HepG2 (cell line): ENCODE results near the gene NHP2. TPM values are rescaled to one million over a fixed set of nuclear protein-coding genes. Genes with fewer than 3 reads are reported as not detected.

Experiments
- ATAC-seq: fragments of 200-7000 bp; cut with Tn5 transposase; 3 replicates; pipeline ENCODE4 v1.9.1; 2020; ENCODE audit warnings: mild to moderate bottlenecking, moderate library complexity
- BruUV-seq: library from RNA; stranded (reverse); fragments of 400-500 nt; replicated peaks from 2 replicates; lab custom pipeline; 2021; lab: Mats Ljungman, UMichigan
- CTCF ChIA-PET: fragments of 300-600 bp; formaldehyde crosslinking; extraction: SDS; loops from one replicate; lab custom pipeline; 2021; ENCODE audit warnings: low total read pairs, inconsistent platforms, low intra/inter-chr PET ratio; lab: Yijun Ruan, JAX
- POLR2A ChIA-PET: fragments of 350-600 bp; sonication (Branson Sonifier 250); formaldehyde crosslinking; loops from one replicate; lab custom pipeline; 2020; ENCODE audit warnings: antibody characterized with exemption, inconsistent platforms; lab: Yijun Ruan, JAX
- DNase-seq: peaks from one replicate; pipeline ENCODE4 v3.0.0-alpha.2; 2015; ENCODE audit warnings: low spot score
- FAIRE-seq: peaks from 3 replicates; lab custom pipeline; 2011; peaks lifted over from hg19 to GRCh38; lab: Jason Lieb, UNC
- H2AFZ ChIP-seq: one replicate; pipeline ENCODE4 v1.6.1; 2011; ENCODE audit warnings: low read length, inconsistent platforms
- H3K27ac ChIP-seq: fragments of 300-600 bp; 3 replicates; pipeline ENCODE4 v1.8.0; 2011; ENCODE audit warnings: mixed run types, mild to moderate bottlenecking, mixed read lengths, low read length, inconsistent platforms; ENCODE audit not compliant: insufficient read depth; ENCODE audit errors: extremely low read length
- H3K27me3 ChIP-seq, 2 experiments: fragments of 200-600 bp in 1 of 2; 2 replicates in 1 of 2; 3 replicates in 1 of 2; pipeline versions ENCODE4 v1.6.0 to v1.8.0; 2011; ENCODE audit warnings: low read length in 2 of 2, mild to moderate bottlenecking in 2 of 2, moderate library complexity in 2 of 2, inconsistent platforms in 1 of 2; ENCODE audit not compliant: insufficient read depth in 2 of 2, control insufficient read depth in 1 of 2
- H3K36me3 ChIP-seq, 2 experiments: fragments of 200-600 bp in 1 of 2; replicated peaks in 1 of 2; 2 replicates in 1 of 2; 3 replicates in 1 of 2; pipeline versions ENCODE4 v1.5.1 to v1.8.0; 2011; ENCODE audit warnings: low read length in 2 of 2, inconsistent platforms in 1 of 2; ENCODE audit not compliant: insufficient read depth in 2 of 2, control insufficient read depth in 1 of 2
- H3K4me1 ChIP-seq: 2 replicates; pipeline ENCODE4 v1.5.1; 2012; ENCODE audit warnings: low read length, inconsistent platforms; ENCODE audit not compliant: insufficient read depth
- H3K4me2 ChIP-seq: 2 replicates; pipeline ENCODE4 v1.6.0; 2011; ENCODE audit warnings: low read depth, low read length, inconsistent platforms
- H3K4me3 ChIP-seq, 3 experiments: fragments of 200-600 bp in 1 of 3; sonication (generic), shearing (Covaris generic) in 1 of 3; replicated peaks in 1 of 3; 2 replicates each; pipeline ENCODE4 v1.5.1; 2011 to 2016; ENCODE audit warnings: low read length in 3 of 3, inconsistent platforms in 2 of 3, low read depth in 2 of 3, mild to moderate bottlenecking in 2 of 3, control low read depth in 1 of 3, mixed read lengths in 1 of 3; ENCODE audit not compliant: insufficient read depth in 1 of 3
- H3K79me2 ChIP-seq: one replicate; pipeline ENCODE4 v1.6.1; 2011; ENCODE audit warnings: low read length, inconsistent platforms; ENCODE audit not compliant: insufficient read depth
- H3K9ac ChIP-seq: 2 replicates; pipeline ENCODE4 v1.6.0; 2011; ENCODE audit warnings: mild to moderate bottlenecking, low read depth, low read length, inconsistent platforms; ENCODE audit not compliant: insufficient read depth
- H3K9me3 ChIP-seq: 2 replicates; pipeline ENCODE4 v1.5.1; 2012; ENCODE audit warnings: mild to moderate bottlenecking, low read length
- H4K20me1 ChIP-seq: 2 replicates; pipeline ENCODE4 v1.6.0; 2011; ENCODE audit warnings: inconsistent platforms, mild to moderate bottlenecking, low read length, moderate library complexity; ENCODE audit not compliant: insufficient read depth
- ARHGAP35 ChIP-seq: sonication (generic); formaldehyde crosslinking; IDR thresholded peaks from 2 replicates; pipeline ENCODE4 v1.9.0; 2022; ENCODE audit warnings: mild to moderate bottlenecking, inconsistent platforms, moderate library complexity, missing genetic modification reagents, borderline replicate concordance
- KLF11 ChIP-seq: IDR thresholded peaks from 2 replicates; pipeline ENCODE4 v1.6.1; 2016; ENCODE audit warnings: missing compliant biosample characterization
- MAFF ChIP-seq: IDR thresholded peaks from 2 replicates; pipeline ENCODE4 v1.6.1; 2011; ENCODE audit warnings: low read depth, low read length, improper control_type of control experiment
- TBX2 ChIP-seq: sonication (generic); formaldehyde crosslinking; IDR thresholded peaks from 2 replicates; pipeline ENCODE4 v1.5.0; 2020; ENCODE audit warnings: missing genetic modification reagents, mild to moderate bottlenecking, borderline replicate concordance
- ZNF232 ChIP-seq: sonication (generic); formaldehyde crosslinking; IDR thresholded peaks from 2 replicates; pipeline ENCODE4 v1.4.0; 2020; ENCODE audit warnings: missing genetic modification reagents, borderline replicate concordance
- ZNF33B ChIP-seq: sonication (generic); formaldehyde crosslinking; IDR thresholded peaks from 2 replicates; pipeline ENCODE4 v1.5.1; 2020; ENCODE audit warnings: mild to moderate bottlenecking, missing genetic modification reagents
- ZNF562 ChIP-seq: sonication (generic); formaldehyde crosslinking; IDR thresholded peaks from 2 replicates; pipeline ENCODE4 v1.8.0; 2022; ENCODE audit warnings: missing genetic modification reagents, borderline replicate concordance
- ZSCAN12 ChIP-seq: sonication (generic); formaldehyde crosslinking; IDR thresholded peaks from 2 replicates; pipeline ENCODE4 v1.9.0; 2021; ENCODE audit warnings: mild to moderate bottlenecking, missing genetic modification reagents
- WGBS: methylation state at CpG from one replicate; pipeline ENCODE4 v1.1.6; 2017; ENCODE audit warnings: low lambda C conversion rate; 5-methylcytosine and 5-hydroxymethylcytosine counted together
- in situ Hi-C: cut with HindIII; loops from 2 replicates; pipeline ENCODE4 v1.10.0; 2017; ENCODE audit warnings: low pct_unique_long_range_greater_than_20kb; ENCODE audit not compliant: extremely low pct_ligation_motif_present
- intact Hi-C: fragments of 100-400 bp; cut with micrococcal nuclease; formaldehyde crosslinking; loops from one replicate; pipeline ENCODE4 v1.10.0; 2022; ENCODE audit not compliant: unreplicated experiment
- polyA plus RNA-seq, 8 experiments: library from polyadenylated mRNA; depleted of rRNA in 3 of 8; stranded (reverse) in 7 of 8; unstranded in 1 of 8; fragments of >200 nt; fragmentation: Illumina TruSeq in 4 of 8; extraction: Trizol in 4 of 8; gene quantifications; 2 replicates each; pipeline versions ENCODE4 v1.2.1 to v1.2.3, GENCODE V29; 2011 to 2016; ENCODE audit warnings: low read depth in 4 of 8, missing spikeins in 1 of 8, mixed read lengths in 1 of 8; ENCODE audit not compliant: insufficient read depth in 1 of 8
- total RNA-seq, 5 experiments: library from RNA; depleted of rRNA; stranded (reverse); fragments of >200 nt; fragmentation: Illumina TruSeq; extraction: Trizol; gene quantifications; 2 replicates each; pipeline ENCODE4 v1.2.3, GENCODE V29; 2016; ENCODE audit warnings: low read depth in 1 of 5
- TF ChIP-seq, protein P1 (sequence below): sonication (generic); formaldehyde crosslinking; IDR thresholded peaks from 2 replicates; pipeline ENCODE4 v1.4.0; 2020; ENCODE audit warnings: mild to moderate bottlenecking, missing genetic modification reagents
- TF ChIP-seq, protein P2 (sequence below): sonication (generic); formaldehyde crosslinking; IDR thresholded peaks from 2 replicates; pipeline ENCODE4 v1.4.0; 2020; ENCODE audit warnings: missing genetic modification reagents

Gene NHP2
- total and polyA plus RNA-seq, 2 of the 13 experiments (the other 11 are each of a cell fraction or from before 2014, with no cell fraction given), result 56.2 to 96.1 TPM

DNA sequence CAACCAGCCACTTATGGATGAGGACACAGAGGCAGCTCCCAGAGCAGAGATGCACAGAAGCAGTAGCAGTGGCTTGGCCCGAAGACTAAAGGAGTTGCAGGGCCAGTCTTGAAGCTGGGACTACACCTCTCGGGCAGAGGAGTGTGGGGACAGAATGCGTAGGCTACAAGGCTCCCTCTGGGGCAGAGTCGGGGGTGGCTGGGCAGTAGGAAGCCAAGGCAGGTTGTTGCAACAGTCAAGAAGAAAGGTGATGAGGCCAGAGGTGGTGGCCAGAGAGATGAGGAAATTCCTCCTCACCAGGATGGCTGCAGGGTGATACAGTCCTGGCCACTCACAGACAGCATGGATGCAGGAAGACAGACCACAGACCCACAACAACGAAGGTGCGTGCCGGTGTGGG, 45.2 kb downstream of the NHP2 start (continued):
- TF ChIP-seq ARHGAP35 (CRISPR knock-in tag), result no peak
- TF ChIP-seq MAFF, result no peak
- no peak for TF ChIP-seq ZNF232 (CRISPR knock-in tag)
- no peak for TF ChIP-seq KLF11 (CRISPR knock-in tag)
- TF ChIP-seq ZNF562, result no peak
- no peak for TF ChIP-seq ZSCAN12
- no peak for TF ChIP-seq TBX2 (CRISPR knock-in tag)
- TF ChIP-seq ZNF33B (CRISPR knock-in tag), result no peak
- TF ChIP-seq, all 625 proteins: peak for 0

DNA sequence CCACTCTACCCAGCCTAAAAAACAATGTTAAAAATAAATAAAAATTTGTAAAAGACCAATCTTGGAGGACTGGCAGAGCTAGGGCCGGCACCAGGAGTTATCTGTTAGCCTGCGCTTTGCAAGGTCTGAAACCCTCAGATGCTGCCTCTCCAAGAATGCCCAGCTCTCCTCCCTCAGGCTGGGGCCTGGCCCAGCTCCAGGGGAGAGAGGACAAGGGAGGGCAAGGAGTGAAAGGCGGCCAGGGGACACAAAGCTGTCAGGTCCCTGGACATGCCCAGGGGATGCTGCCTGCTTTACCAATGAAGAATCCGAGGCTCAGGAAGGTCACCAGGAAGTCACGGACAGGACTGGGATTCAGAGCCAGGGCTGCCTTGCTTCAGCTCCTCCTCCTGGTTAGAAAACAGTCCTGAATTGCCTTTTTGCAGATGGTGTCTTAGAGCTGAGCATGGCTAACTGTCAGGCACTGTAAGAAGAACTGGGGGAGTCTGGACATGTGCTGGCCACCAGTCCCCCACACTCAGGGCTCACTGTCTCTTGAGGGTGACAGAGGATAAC, 45.9 kb downstream of the NHP2 start:
- CTCF ChIA-PET, result no interaction called here
- no TSS peak for BruUV-seq
- no peaks in the 10 kb centered on the region for H3K9me3 ChIP-seq
- FAIRE-seq (no peak), DNase-seq (no peak)
- TF ChIP-seq, protein P1, sequence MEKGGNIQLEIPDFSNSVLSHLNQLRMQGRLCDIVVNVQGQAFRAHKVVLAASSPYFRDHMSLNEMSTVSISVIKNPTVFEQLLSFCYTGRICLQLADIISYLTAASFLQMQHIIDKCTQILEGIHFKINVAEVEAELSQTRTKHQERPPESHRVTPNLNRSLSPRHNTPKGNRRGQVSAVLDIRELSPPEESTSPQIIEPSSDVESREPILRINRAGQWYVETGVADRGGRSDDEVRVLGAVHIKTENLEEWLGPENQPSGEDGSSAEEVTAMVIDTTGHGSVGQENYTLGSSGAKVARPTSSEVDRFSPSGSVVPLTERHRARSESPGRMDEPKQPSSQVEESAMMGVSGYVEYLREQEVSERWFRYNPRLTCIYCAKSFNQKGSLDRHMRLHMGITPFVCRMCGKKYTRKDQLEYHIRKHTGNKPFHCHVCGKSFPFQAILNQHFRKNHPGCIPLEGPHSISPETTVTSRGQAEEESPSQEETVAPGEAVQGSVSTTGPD (CRISPR knock-in tag), result no peak
- TF ChIP-seq, protein P2, sequence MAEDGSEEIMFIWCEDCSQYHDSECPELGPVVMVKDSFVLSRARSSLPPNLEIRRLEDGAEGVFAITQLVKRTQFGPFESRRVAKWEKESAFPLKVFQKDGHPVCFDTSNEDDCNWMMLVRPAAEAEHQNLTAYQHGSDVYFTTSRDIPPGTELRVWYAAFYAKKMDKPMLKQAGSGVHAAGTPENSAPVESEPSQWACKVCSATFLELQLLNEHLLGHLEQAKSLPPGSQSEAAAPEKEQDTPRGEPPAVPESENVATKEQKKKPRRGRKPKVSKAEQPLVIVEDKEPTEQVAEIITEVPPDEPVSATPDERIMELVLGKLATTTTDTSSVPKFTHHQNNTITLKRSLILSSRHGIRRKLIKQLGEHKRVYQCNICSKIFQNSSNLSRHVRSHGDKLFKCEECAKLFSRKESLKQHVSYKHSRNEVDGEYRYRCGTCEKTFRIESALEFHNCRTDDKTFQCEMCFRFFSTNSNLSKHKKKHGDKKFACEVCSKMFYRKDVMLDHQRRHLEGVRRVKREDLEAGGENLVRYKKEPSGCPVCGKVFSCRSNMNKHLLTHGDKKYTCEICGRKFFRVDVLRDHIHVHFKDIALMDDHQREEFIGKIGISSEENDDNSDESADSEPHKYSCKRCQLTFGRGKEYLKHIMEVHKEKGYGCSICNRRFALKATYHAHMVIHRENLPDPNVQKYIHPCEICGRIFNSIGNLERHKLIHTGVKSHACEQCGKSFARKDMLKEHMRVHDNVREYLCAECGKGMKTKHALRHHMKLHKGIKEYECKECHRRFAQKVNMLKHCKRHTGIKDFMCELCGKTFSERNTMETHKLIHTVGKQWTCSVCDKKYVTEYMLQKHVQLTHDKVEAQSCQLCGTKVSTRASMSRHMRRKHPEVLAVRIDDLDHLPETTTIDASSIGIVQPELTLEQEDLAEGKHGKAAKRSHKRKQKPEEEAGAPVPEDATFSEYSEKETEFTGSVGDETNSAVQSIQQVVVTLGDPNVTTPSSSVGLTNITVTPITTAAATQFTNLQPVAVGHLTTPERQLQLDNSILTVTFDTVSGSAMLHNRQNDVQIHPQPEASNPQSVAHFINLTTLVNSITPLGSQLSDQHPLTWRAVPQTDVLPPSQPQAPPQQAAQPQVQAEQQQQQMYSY (CRISPR knock-in tag), result peak; percentile 65; the same call in 1 of the 2 replicates
- TF ChIP-seq, all 625 proteins: peak for 1
- Histone ChIP-seq H3K27me3 (peaks cover 6 to 28% of the 10 kb centered on the region in 2 experiments; a peak in 4 of 5 replicates), H3K4me1 (no peaks in the 10 kb centered on the region), H3K4me2 (no peak overlapping the region), H2AFZ (no peak overlapping the region), H3K36me3 (no peaks in the 10 kb centered on the region), H3K9ac (no peak overlapping the region), H3K4me3 (no peak overlapping the region), H3K27ac (no peak overlapping the region), H4K20me1 (no peaks in the 10 kb centered on the region), H3K79me2 (no peaks in the 10 kb centered on the region)
- WGBS, result 35% methylated on average over 5 of the region's 5 CpGs
- POLR2A ChIA-PET, result no interaction called here
- in situ Hi-C loops, result no loop called here
- ATAC-seq, result no peak
- intact Hi-C loops, result no loop called here
